ENCODE results near the gene SENP5.

Gene SENP5

GRCh38 chr3:196896229-196896628 is 28.5 kb downstream of the SENP5 start:
- no peak for TF ChIP-seq CTCF (IDR thresholded peaks at IDR 0.05; ENCODE audit: insufficient read depth, low read depth, low read length, missing control alignments)
- H3K4me3 ChIP-seq (ENCODE audit: low read depth, low read length) = no peak overlapping the region
- no peak for DNase-seq (ENCODE audit: low read depth)

GRCh38 chr3:196901768-196902167 is 34.0 kb downstream of the SENP5 start:
- TF ChIP-seq CTCF (IDR thresholded peaks at IDR 0.05; ENCODE audit: insufficient read depth, low read depth, low read length, missing control alignments) = no peak
- no peak overlapping the region for H3K4me3 ChIP-seq (ENCODE audit: low read depth, low read length)
- no peak for DNase-seq (ENCODE audit: low read depth)

GRCh38 chr3:196902296-196902695 is 34.6 kb downstream of the SENP5 start:
- H3K4me3 ChIP-seq (ENCODE audit: low read depth, low read length) = no peak overlapping the region
- DNase-seq (ENCODE audit: low read depth) = no peak
- TF ChIP-seq CTCF (IDR thresholded peaks at IDR 0.05; ENCODE audit: insufficient read depth, low read depth, low read length, missing control alignments) = no peak

GRCh38 chr3:196903740-196904139 is 36.0 kb downstream of the SENP5 start:
- DNase-seq (ENCODE audit: low read depth) = no peak

GRCh38 chr3:196914866-196915265 is 47.1 kb downstream of the SENP5 start:
- no peak for TF ChIP-seq CTCF (IDR thresholded peaks at IDR 0.05; ENCODE audit: insufficient read depth, low read depth, low read length, missing control alignments)
- no peak for DNase-seq (ENCODE audit: low read depth)

More at GRCh38 chr3:196903740-196904139, 36.0 kb downstream of the SENP5 start:
- no peak overlapping the region for H3K4me3 ChIP-seq (ENCODE audit: low read depth, low read length)
- no peak for TF ChIP-seq CTCF (IDR thresholded peaks at IDR 0.05; ENCODE audit: insufficient read depth, low read depth, low read length, missing control alignments)

GRCh38 chr3:196915375-196915774 is 47.7 kb downstream of the SENP5 start:
- no peak overlapping the region for H3K4me3 ChIP-seq (ENCODE audit: low read depth, low read length)
- DNase-seq (ENCODE audit: low read depth) = no peak
- no peak for TF ChIP-seq CTCF (IDR thresholded peaks at IDR 0.05; ENCODE audit: insufficient read depth, low read depth, low read length, missing control alignments)

More at GRCh38 chr3:196914866-196915265, 47.1 kb downstream of the SENP5 start:
- H3K4me3 ChIP-seq (ENCODE audit: low read depth, low read length) = no peak overlapping the region

- no peak for TF ChIP-seq CTCF (IDR thresholded peaks at IDR 0.05; ENCODE audit: insufficient read depth, low read depth, low read length, missing control alignments)
- DNase-seq (ENCODE audit: low read depth) = no peak
- H3K4me3 ChIP-seq (ENCODE audit: low read depth, low read length) = no peak overlapping the region
These were observed 48.5 kb downstream of the SENP5 start for GRCh38 chr3:196916221-196916620.

Measured in GM12865 (cell line).